ENCODE data around the gene SBF2. TPM values are rescaled to one million over a fixed set of nuclear protein-coding genes. Genes with fewer than 3 reads are reported as not detected.

The SBF2 gene
- total and polyA plus RNA-seq, 2 of the 13 experiments (the other 11 are each of a cell fraction or from before 2014, with no cell fraction given), result 24.0 to 45.8 TPM

DNA sequence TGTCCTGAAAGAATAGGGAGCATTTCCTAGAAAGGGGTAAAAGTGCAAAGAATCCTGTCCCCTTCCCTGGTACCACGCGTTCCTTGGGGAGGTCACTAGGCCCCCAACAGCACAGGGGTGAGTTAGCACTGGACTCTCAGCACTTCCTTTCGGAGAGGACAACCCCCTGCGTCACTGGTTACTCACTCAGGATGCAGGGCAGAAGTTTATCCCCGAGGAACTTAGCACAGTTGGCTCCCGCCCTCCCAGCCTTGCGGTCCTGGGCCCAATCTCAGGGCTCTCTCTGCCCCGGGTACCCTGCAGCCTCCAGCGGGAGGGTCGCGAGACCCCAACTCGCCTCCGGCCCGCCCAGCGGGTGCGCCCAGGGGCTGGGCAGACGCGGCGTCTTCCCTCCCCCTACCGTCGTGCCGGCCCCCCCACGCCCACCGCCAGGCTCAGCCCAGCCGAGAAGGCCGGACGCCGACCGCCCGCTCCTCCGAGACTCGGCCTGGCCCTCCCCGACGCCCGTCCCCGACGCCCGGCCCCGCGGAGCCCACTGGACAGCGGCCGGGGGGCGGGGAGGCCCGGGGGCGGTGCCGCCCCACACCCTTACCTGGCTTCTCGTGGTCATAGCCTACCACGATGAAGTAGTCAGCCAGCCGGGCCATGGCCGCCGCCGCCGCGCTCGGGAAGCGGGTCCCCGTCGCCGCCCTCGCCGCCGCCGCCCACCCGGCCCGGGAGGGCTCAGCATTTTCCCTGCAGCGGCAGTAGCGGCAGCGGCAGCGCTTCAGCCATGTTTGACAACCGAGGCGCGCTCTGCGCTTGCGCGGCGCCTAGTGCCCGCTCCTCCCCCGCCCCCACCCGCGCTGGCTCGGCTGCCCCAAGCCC lies at the start of gene SBF2 (continued):
- TF ChIP-seq, protein P1, sequence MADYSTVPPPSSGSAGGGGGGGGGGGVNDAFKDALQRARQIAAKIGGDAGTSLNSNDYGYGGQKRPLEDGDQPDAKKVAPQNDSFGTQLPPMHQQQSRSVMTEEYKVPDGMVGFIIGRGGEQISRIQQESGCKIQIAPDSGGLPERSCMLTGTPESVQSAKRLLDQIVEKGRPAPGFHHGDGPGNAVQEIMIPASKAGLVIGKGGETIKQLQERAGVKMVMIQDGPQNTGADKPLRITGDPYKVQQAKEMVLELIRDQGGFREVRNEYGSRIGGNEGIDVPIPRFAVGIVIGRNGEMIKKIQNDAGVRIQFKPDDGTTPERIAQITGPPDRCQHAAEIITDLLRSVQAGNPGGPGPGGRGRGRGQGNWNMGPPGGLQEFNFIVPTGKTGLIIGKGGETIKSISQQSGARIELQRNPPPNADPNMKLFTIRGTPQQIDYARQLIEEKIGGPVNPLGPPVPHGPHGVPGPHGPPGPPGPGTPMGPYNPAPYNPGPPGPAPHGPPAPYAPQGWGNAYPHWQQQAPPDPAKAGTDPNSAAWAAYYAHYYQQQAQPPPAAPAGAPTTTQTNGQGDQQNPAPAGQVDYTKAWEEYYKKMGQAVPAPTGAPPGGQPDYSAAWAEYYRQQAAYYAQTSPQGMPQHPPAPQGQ (CRISPR knock-in tag; IDR thresholded peaks at IDR 0.05; ENCODE audit: borderline replicate concordance), result no peak
- TF ChIP-seq HMG20B (CRISPR knock-in tag; conservative IDR thresholded peaks at IDR 0.05) (no peak), ZNF678 (CRISPR knock-in tag; IDR thresholded peaks at IDR 0.05) (no peak), ZNF101 (CRISPR knock-in tag; IDR thresholded peaks at IDR 0.05; ENCODE audit: borderline replicate concordance, low read depth) (no peak), ASH2L (IDR thresholded peaks at IDR 0.05; ENCODE audit: insufficient read length, low read depth, low read length) (peak; percentile 91), ZNF34 (CRISPR knock-in tag; IDR thresholded peaks at IDR 0.05; ENCODE audit: borderline replicate concordance) (no peak), SAFB2 (CRISPR knock-in tag; IDR thresholded peaks at IDR 0.05; ENCODE audit: borderline replicate concordance, low read depth) (no peak), ZNF30 (CRISPR knock-in tag; IDR thresholded peaks at IDR 0.05) (no peak), ZNF234 (CRISPR knock-in tag; conservative IDR thresholded peaks at IDR 0.05) (no peak), ZNF749 (CRISPR knock-in tag; IDR thresholded peaks at IDR 0.05; ENCODE audit: borderline replicate concordance) (no peak), ZNF652 (CRISPR knock-in tag; IDR thresholded peaks at IDR 0.05; ENCODE audit: borderline replicate concordance, low read depth) (no peak; the same call in 1 of the 2 replicates), RELA (CRISPR knock-in tag; IDR thresholded peaks at IDR 0.05) (0 out of 2 replicates have a peak, but pooled peaks have one; percentile 26), TSC22D2 (CRISPR knock-in tag; IDR thresholded peaks at IDR 0.05; ENCODE audit: borderline replicate concordance) (no peak), NBN (conservative IDR thresholded peaks at IDR 0.05) (no peak), EP300 (IDR thresholded peaks at IDR 0.05; ENCODE audit: low read depth in 2 of 2, low read length in 2 of 2) (no peak), EP300 (CRISPR knock-in tag; IDR thresholded peaks at IDR 0.05; ENCODE audit: borderline replicate concordance) (no peak)
- TF ChIP-seq, protein P2, sequence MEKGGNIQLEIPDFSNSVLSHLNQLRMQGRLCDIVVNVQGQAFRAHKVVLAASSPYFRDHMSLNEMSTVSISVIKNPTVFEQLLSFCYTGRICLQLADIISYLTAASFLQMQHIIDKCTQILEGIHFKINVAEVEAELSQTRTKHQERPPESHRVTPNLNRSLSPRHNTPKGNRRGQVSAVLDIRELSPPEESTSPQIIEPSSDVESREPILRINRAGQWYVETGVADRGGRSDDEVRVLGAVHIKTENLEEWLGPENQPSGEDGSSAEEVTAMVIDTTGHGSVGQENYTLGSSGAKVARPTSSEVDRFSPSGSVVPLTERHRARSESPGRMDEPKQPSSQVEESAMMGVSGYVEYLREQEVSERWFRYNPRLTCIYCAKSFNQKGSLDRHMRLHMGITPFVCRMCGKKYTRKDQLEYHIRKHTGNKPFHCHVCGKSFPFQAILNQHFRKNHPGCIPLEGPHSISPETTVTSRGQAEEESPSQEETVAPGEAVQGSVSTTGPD (CRISPR knock-in tag; IDR thresholded peaks at IDR 0.05), result no peak
- TF ChIP-seq, protein P3, sequence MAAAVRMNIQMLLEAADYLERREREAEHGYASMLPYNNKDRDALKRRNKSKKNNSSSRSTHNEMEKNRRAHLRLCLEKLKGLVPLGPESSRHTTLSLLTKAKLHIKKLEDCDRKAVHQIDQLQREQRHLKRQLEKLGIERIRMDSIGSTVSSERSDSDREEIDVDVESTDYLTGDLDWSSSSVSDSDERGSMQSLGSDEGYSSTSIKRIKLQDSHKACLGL (CRISPR knock-in tag; IDR thresholded peaks at IDR 0.05), result no peak
- TF ChIP-seq, protein P4, sequence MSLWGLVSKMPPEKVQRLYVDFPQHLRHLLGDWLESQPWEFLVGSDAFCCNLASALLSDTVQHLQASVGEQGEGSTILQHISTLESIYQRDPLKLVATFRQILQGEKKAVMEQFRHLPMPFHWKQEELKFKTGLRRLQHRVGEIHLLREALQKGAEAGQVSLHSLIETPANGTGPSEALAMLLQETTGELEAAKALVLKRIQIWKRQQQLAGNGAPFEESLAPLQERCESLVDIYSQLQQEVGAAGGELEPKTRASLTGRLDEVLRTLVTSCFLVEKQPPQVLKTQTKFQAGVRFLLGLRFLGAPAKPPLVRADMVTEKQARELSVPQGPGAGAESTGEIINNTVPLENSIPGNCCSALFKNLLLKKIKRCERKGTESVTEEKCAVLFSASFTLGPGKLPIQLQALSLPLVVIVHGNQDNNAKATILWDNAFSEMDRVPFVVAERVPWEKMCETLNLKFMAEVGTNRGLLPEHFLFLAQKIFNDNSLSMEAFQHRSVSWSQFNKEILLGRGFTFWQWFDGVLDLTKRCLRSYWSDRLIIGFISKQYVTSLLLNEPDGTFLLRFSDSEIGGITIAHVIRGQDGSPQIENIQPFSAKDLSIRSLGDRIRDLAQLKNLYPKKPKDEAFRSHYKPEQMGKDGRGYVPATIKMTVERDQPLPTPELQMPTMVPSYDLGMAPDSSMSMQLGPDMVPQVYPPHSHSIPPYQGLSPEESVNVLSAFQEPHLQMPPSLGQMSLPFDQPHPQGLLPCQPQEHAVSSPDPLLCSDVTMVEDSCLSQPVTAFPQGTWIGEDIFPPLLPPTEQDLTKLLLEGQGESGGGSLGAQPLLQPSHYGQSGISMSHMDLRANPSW (CRISPR knock-in tag; IDR thresholded peaks at IDR 0.05; ENCODE audit: borderline replicate concordance), result no peak
- TF ChIP-seq, protein P5, sequence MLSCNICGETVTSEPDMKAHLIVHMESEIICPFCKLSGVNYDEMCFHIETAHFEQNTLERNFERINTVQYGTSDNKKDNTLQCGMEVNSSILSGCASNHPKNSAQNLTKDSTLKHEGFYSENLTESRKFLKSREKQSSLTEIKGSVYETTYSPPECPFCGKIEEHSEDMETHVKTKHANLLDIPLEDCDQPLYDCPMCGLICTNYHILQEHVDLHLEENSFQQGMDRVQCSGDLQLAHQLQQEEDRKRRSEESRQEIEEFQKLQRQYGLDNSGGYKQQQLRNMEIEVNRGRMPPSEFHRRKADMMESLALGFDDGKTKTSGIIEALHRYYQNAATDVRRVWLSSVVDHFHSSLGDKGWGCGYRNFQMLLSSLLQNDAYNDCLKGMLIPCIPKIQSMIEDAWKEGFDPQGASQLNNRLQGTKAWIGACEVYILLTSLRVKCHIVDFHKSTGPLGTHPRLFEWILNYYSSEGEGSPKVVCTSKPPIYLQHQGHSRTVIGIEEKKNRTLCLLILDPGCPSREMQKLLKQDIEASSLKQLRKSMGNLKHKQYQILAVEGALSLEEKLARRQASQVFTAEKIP (CRISPR knock-in tag; IDR thresholded peaks at IDR 0.05; ENCODE audit: borderline replicate concordance), result no peak
